ENCODE measurements around the gene CLDN3. TPM values are rescaled to one million over a fixed set of nuclear protein-coding genes. Genes with fewer than 3 reads are reported as not detected.
A peak's percentile ranks its signal among the peaks of the same experiment; 100 is the strongest.

The CLDN3 gene
- total and polyA plus RNA-seq, 9 of the 15 experiments (the other 6 are each of a cell fraction or from before 2014, with no cell fraction given) = 0.29 TPM; not detected in 8

DNA sequence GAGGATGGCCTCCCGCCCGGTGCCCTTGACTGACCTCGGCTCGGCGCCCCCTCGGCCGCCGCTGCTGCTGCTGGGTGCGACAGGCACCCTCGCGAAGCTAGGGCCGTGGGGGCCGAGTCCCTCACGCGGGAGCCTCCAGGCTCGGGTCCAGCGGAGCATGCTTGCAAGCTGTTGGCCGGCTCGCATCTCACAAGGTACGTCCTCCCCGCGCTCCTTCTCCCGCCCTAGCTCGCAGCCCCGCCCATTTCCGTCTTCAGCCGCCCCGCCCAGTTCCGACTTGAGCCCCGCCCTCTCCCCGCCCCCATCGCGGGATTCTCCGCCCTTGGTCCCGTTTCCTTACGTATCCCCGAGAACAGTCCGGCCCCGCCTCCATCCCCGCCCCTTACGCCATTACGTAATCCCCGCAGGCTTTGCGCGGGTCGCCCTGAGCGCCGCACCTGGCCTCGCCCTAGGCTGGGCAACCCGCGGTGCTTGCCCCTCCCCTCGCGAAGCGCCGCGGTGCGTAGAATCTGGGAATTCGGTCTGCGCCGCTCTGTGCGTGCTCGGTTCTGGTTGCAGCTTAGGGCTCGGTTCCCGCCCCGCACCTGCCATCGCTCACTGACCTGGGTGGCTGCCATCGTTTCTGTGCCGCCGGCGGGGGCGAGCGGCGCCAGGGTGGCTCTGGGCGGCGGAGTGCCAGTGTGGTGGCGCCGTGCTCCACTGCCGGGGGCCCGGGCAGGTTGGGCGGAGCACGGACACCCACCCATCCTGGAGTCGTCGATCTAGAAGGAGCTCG is 31.3 kb downstream of the CLDN3 start, which contains the start of gene ABHD11:
ABHD11 (minus strand) TSS at position 191 of the 775 bp plus-strand sequence; CDS start at position 159, 32 bp downstream.
- DNase-seq (ENCODE audit: extremely low read depth in 1 of 4, low spot score in 3 of 4) (peak; percentile 99), ATAC-seq (peak; percentile 90), FAIRE-seq (peak; percentile 92)
- H3K27ac ChIP-seq (ENCODE audit: extremely low read depth, low read depth, low read length) = peak within 1 kb of the TSS; percentile 91
- H3K4me3 ChIP-seq = peak within 1 kb of the TSS; percentile 62
- peaks cover 21% of the 10 kb centered on the region for H4K20me1 ChIP-seq (replicated peaks; ENCODE audit: control insufficient read depth, insufficient read depth, low read length)
- no peaks in the 10 kb centered on the region for H3K27me3 ChIP-seq (ENCODE audit: control insufficient read depth in 2 of 2, insufficient read depth in 2 of 2, low read length in 2 of 2)
- H3K9me1 ChIP-seq (ENCODE audit: control insufficient read depth, insufficient read depth, low read length) = peaks cover 4% of the 10 kb centered on the region
- no peaks in the 10 kb centered on the region for H3K9me3 ChIP-seq (replicated peaks; ENCODE audit: control insufficient read depth, insufficient read depth, low read depth, low read length)
- peak within 1 kb of the TSS; percentile 93 for H2AFZ ChIP-seq (ENCODE audit: low read depth, low read length)
- 2% methylated on average over 61 of the region's 84 CpGs for WGBS (ENCODE audit: insufficient coverage, low coverage, missing lambda C conversion rate)
- CTCF ChIA-PET (ENCODE audit: low intra/inter-chr PET ratio) = no interaction called here
- peak within 1 kb of the TSS; percentile 92 to 100 for H3K9ac ChIP-seq (ENCODE audit: insufficient read depth in 1 of 2, low read depth in 2 of 2, low read length in 2 of 2)
- POLR2A ChIA-PET = interaction anchor here (0.5 to 2.3 kb wide), 14 partner anchors 10 to 216 kb away, joined by 3 to 9 read pairs (median 3); partner anchors contain the start of gene BAZ1B
- peaks cover 24% of the 10 kb centered on the region for H3K36me3 ChIP-seq (ENCODE audit: control insufficient read depth, insufficient read depth, low read length)
- intact Hi-C loops (cut with micrococcal nuclease) (loop anchor here (2.0 to 10.0 kb wide), 2 partner anchors 116 to 404 kb away; no protein-coding TSS in a partner anchor), in situ Hi-C loops (cut with MboI) (loop anchor here (10.0 kb wide), 1 partner anchor 404 kb away; no protein-coding TSS in a partner anchor)
- peaks cover 19% of the 10 kb centered on the region for H3K79me2 ChIP-seq (ENCODE audit: control insufficient read depth, insufficient read depth, low read length)
- BruUV-seq (replicated peaks) = TSS peak; percentile 85
- H3K4me2 ChIP-seq (ENCODE audit: insufficient read depth, low read length) = peak within 1 kb of the TSS; percentile 91
- peaks cover 2 to 58% of the 10 kb centered on the region in 2 experiments; a peak in 4 of 5 replicates for H3K4me1 ChIP-seq (replicated peaks in 1 of 2; ENCODE audit: control insufficient read depth in 2 of 2, insufficient read depth in 2 of 2, low read length in 2 of 2)
- TF ChIP-seq MCM2 (IDR thresholded peaks at IDR 0.05; ENCODE audit: low read depth) (no peak), CBFA2T3 (IDR thresholded peaks at IDR 0.05) (peak; percentile 30; the same call in 1 of the 2 replicates), PTRF (tag; IDR thresholded peaks at IDR 0.05) (no peak), HSF4 (CRISPR knock-in tag; IDR thresholded peaks at IDR 0.05; ENCODE audit: borderline replicate concordance) (no peak), SIRT6 (IDR thresholded peaks at IDR 0.05; ENCODE audit: low read depth, low read length) (no peak), DPF2 (IDR thresholded peaks at IDR 0.05) (no peak; the same call in 1 of the 2 replicates), ZNF217 (CRISPR knock-in tag; IDR thresholded peaks at IDR 0.05) (no peak), MEF2A (IDR thresholded peaks at IDR 0.05; ENCODE audit: control insufficient read depth, low read depth, low read length) (no peak), ZNF12 (CRISPR knock-in tag; IDR thresholded peaks at IDR 0.05) (peak; percentile 74)
- TF ChIP-seq, protein P1, sequence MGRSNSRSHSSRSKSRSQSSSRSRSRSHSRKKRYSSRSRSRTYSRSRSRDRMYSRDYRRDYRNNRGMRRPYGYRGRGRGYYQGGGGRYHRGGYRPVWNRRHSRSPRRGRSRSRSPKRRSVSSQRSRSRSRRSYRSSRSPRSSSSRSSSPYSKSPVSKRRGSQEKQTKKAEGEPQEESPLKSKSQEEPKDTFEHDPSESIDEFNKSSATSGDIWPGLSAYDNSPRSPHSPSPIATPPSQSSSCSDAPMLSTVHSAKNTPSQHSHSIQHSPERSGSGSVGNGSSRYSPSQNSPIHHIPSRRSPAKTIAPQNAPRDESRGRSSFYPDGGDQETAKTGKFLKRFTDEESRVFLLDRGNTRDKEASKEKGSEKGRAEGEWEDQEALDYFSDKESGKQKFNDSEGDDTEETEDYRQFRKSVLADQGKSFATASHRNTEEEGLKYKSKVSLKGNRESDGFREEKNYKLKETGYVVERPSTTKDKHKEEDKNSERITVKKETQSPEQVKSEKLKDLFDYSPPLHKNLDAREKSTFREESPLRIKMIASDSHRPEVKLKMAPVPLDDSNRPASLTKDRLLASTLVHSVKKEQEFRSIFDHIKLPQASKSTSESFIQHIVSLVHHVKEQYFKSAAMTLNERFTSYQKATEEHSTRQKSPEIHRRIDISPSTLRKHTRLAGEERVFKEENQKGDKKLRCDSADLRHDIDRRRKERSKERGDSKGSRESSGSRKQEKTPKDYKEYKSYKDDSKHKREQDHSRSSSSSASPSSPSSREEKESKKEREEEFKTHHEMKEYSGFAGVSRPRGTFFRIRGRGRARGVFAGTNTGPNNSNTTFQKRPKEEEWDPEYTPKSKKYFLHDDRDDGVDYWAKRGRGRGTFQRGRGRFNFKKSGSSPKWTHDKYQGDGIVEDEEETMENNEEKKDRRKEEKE (IDR thresholded peaks at IDR 0.05; ENCODE audit: borderline replicate concordance in 1 of 2, control insufficient read depth in 1 of 2, low read depth in 2 of 2, low read length in 1 of 2) = 0 out of 4 replicates have a peak, but pooled peaks of 1 of the 2 experiments have one; percentile 34
- TF ChIP-seq, protein P2, sequence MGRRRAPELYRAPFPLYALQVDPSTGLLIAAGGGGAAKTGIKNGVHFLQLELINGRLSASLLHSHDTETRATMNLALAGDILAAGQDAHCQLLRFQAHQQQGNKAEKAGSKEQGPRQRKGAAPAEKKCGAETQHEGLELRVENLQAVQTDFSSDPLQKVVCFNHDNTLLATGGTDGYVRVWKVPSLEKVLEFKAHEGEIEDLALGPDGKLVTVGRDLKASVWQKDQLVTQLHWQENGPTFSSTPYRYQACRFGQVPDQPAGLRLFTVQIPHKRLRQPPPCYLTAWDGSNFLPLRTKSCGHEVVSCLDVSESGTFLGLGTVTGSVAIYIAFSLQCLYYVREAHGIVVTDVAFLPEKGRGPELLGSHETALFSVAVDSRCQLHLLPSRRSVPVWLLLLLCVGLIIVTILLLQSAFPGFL (CRISPR knock-in tag; IDR thresholded peaks at IDR 0.05) = no peak
- TF ChIP-seq, protein P3, sequence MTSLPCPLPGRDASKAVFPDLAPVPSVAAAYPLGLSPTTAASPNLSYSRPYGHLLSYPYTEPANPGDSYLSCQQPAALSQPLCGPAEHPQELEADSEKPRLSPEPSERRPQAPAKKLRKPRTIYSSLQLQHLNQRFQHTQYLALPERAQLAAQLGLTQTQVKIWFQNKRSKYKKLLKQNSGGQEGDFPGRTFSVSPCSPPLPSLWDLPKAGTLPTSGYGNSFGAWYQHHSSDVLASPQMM (CRISPR knock-in tag; IDR thresholded peaks at IDR 0.05) = no peak
- TF ChIP-seq, protein P4, sequence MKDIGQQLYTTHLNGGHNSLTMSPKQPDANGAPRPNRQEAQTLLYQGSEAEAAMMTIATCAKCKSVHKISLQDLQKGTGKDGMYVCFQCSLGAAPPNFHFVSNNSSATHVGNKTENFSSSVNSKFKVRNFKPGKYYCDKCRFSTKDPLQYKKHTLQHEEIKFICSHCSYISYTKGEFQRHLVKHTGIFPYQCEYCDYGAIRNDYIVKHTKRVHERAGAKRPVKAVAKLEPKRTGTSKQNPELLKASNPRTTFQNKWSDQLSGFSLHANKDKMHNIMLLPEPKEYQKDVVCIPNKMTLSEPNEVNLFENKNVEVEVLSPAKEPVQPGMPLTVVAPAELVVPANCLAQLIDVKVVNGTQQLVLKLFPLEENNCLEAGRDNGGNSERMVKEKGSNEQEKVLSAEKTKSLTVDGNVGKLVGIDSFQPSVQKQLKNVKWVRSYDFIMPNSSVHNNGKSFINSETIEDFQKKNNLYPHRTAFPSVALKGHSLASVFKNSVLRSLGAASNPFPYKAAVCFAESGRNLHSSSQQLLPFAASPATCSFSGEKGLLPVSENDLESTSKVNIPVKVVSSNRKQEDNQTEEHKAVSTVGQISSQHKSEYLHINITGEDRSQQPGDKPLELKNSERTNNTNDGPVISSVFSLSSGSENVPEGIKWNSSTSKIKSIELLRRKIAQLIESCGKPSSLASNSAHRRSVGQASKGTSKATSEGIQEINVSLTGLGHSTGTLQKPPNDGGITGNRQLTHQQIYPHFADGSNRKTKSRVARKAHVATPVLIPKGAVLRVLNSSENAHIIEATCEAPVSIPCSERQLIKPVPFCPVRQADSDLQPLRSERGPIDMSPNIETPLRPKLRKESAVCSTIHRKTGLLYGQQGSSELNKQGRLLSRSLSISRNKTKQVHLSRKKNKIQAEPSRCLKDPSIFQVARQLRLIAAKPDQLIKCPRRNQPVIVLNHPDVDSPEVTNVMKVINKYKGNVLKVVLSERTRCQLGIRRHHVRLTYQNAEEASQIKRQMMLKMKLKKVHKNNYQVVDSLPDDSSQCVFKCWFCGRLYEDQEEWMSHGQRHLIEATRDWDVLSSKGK (CRISPR knock-in tag; IDR thresholded peaks at IDR 0.05) = no peak
